AG04450 (cell line): ENCODE data around the gene OR2G6. TPM values are rescaled to one million over a fixed set of nuclear protein-coding genes. Genes with fewer than 3 reads are reported as not detected.
"Not testable (repeated sequence)": the region's sequence is repeated elsewhere in the genome, so short reads cannot be mapped to it uniquely, and the experiment has no call there.

Experiments
- CTCF ChIA-PET: fragments of 300-600, 350-600 bp; formaldehyde crosslinking; extraction: SDS; loops from one replicate; lab custom pipeline; 2022; ENCODE audit warnings: antibody characterized with exemption, inconsistent platforms; lab: Charles Lee
- POLR2A ChIA-PET: fragments of 350-600 bp; formaldehyde crosslinking; extraction: SDS; loops from one replicate; lab custom pipeline; 2021; ENCODE audit warnings: antibody characterized with exemption, inconsistent platforms; lab: Yijun Ruan, JAX
- DNase-seq: peaks from one replicate; pipeline ENCODE4 v3.0.0-alpha.2; 2011; ENCODE audit warnings: low read depth, low spot score
- H3K27ac ChIP-seq: one replicate; pipeline ENCODE4 v1.5.1; 2012; ENCODE audit warnings: low read depth, low read length, control low read depth
- H3K27me3 ChIP-seq: one replicate; pipeline ENCODE4 v1.6.0; 2012; ENCODE audit warnings: low read length; ENCODE audit not compliant: control insufficient read depth, insufficient read depth
- H3K4me3 ChIP-seq: 2 replicates; pipeline ENCODE4 v1.5.1; 2011; ENCODE audit warnings: mild to moderate bottlenecking, low read depth, low read length, control low read depth
- H3K9me3 ChIP-seq: 2 replicates; pipeline ENCODE4 v1.5.1; 2012; ENCODE audit warnings: low read length; ENCODE audit not compliant: control insufficient read depth, insufficient read depth
- polyA plus RNA-seq: library from polyadenylated mRNA; depleted of rRNA; stranded (reverse); fragments of >200 nt; gene quantifications from 2 replicates; pipeline ENCODE4 v1.2.3, GENCODE V29; 2011
- TF ChIP-seq, protein P1 (sequence below): IDR thresholded peaks from 2 replicates; pipeline ENCODE4 v1.5.1; 2011; ENCODE audit warnings: low read depth, low read length, control low read depth, inconsistent platforms

The OR2G6 gene
- polyA plus RNA-seq, 1 experiment = not detected

GRCh38 chr1:248510217-248510616, 2.3 kb downstream of the OR2G6 start:
- CTCF ChIA-PET, H3K27ac ChIP-seq, H3K4me3 ChIP-seq, H3K27me3 ChIP-seq, POLR2A ChIA-PET, DNase-seq, H3K9me3 ChIP-seq: not testable (repeated sequence)

- Histone ChIP-seq H3K9me3 (peaks cover 17% of the 10 kb centered on the region), H3K4me3 (no peak overlapping the region), H3K27ac (no peak overlapping the region), H3K27me3 (no peaks in the 10 kb centered on the region)
- TF ChIP-seq, protein P1, sequence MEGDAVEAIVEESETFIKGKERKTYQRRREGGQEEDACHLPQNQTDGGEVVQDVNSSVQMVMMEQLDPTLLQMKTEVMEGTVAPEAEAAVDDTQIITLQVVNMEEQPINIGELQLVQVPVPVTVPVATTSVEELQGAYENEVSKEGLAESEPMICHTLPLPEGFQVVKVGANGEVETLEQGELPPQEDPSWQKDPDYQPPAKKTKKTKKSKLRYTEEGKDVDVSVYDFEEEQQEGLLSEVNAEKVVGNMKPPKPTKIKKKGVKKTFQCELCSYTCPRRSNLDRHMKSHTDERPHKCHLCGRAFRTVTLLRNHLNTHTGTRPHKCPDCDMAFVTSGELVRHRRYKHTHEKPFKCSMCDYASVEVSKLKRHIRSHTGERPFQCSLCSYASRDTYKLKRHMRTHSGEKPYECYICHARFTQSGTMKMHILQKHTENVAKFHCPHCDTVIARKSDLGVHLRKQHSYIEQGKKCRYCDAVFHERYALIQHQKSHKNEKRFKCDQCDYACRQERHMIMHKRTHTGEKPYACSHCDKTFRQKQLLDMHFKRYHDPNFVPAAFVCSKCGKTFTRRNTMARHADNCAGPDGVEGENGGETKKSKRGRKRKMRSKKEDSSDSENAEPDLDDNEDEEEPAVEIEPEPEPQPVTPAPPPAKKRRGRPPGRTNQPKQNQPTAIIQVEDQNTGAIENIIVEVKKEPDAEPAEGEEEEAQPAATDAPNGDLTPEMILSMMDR = no peak
- POLR2A ChIA-PET = no interaction called here
- CTCF ChIA-PET = no interaction called here
- DNase-seq = no peak
Observed at GRCh38 chr1:248521856-248522255, 14.0 kb downstream of the OR2G6 start.

DNA sequence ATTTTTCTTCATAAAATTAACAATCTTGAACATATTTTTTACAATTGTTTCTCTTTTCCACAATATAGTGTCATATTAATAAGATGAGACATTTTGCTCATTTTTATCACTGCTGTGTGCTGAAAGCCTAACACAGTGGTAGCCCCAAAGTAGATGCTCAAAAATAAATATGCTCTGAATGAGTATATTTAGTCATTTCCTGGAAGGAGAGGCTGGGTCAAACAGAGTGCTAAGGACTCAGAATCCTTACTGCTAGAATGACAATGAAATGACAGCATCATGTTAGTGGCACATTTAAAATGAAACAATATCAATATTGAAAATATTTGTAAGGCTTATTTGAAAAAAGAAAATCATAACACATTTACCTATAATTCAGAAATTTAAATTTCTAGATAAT, 29.6 kb downstream of the OR2G6 start:
- CTCF ChIA-PET = not testable (repeated sequence)

GRCh38 chr1:248547383-248547782, 39.5 kb downstream of the OR2G6 start:
- H3K27ac ChIP-seq, POLR2A ChIA-PET, H3K4me3 ChIP-seq, DNase-seq, H3K27me3 ChIP-seq, CTCF ChIA-PET, H3K9me3 ChIP-seq: not testable (repeated sequence)

More for the DNA sequence above, 29.6 kb downstream of the OR2G6 start:
- H3K27ac ChIP-seq, H3K9me3 ChIP-seq, POLR2A ChIA-PET, H3K27me3 ChIP-seq, H3K4me3 ChIP-seq, DNase-seq: not testable (repeated sequence)

DNA sequence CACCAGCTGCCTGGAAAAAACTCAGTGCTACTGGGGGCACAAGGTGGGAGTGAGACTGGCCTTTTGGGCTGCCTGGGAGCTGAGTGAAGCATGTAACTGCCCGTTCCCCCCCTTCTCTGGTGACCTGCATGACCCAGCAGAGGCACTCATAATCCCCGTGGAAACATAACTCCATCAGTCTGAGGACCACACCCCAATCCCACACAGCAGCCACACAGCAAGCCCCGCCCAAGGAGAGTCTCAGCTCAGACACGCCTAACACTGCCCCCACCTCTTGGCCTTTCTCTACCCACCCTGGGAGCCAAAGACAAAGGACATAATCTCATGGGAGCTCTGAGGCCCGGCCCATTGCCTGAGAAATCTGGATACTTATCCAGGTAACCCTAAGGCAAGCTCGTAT, 43.2 kb downstream of the OR2G6 start:
- H3K4me3 ChIP-seq, H3K9me3 ChIP-seq, H3K27ac ChIP-seq, H3K27me3 ChIP-seq, POLR2A ChIA-PET, DNase-seq, CTCF ChIA-PET: not testable (repeated sequence)

DNA sequence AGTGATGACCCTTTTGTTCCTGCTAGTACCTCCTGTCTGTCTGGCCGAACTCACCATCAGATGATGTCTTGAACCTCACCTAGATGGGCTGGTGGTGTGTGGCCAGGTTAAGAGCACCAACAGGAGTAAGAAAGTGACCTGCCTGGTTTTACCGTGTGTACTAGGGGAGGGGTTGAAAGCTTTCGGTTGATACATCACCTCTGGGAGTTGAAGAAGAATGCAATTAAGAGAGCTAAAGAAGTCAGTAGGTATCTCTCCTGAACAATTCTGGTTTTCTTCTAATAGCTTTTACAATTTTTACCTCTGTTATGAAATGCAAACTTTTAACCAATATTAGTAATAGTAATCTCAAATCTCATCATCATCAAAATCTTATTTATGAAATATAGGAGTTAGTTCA, 54.8 kb downstream of the OR2G6 start, which contains the start of gene OR2T29:
OR2T29 (minus strand) TSS at position 101 of the 400 bp plus-strand sequence. CDS start 3,281 bp downstream, outside the sequence.
- CTCF ChIA-PET, H3K27ac ChIP-seq, H3K9me3 ChIP-seq, DNase-seq, H3K27me3 ChIP-seq, POLR2A ChIA-PET, H3K4me3 ChIP-seq: not testable (repeated sequence)

DNA sequence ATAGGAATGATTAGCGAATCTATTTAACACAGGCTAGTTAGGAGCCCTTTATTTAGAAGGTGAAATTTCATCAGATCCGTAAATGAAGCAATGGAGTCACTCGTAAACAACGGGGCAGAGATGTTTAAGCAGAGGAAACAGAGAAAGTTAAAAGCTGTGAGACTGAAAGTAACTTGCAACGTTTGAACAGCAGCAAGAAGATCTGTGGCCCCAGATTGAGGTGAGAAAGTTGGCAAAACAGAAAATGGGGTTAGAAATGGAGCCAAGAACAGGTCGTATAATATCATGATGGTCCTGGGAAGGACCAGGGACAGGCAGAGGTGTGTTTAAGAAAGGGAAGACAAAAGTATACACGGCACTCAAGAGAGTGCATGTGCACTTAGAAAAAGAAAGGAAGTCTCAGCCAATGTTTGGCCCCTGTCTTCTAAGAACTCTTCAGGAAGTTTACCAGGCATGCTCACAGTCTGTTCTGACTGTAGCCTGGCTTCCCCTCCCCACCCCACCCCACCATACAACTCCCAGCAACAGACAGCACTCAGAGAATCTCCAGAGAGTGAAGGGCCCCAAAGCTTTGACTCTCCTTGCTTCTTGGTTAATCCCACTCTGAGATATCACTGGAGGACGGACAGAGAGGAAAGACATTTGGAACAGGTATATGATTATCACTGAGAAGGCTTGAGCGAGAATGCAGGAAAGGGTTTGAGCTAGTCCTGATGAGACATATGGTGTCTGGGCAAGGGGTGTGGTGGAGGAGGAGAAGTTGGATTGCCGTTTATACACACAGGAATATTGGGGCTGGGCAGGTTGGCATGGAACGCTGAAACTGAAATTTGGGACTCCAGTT, 57.9 kb downstream of the OR2G6 start:
- POLR2A ChIA-PET, H3K27ac ChIP-seq, DNase-seq, H3K27me3 ChIP-seq, H3K9me3 ChIP-seq, H3K4me3 ChIP-seq, CTCF ChIA-PET: not testable (repeated sequence)

DNA sequence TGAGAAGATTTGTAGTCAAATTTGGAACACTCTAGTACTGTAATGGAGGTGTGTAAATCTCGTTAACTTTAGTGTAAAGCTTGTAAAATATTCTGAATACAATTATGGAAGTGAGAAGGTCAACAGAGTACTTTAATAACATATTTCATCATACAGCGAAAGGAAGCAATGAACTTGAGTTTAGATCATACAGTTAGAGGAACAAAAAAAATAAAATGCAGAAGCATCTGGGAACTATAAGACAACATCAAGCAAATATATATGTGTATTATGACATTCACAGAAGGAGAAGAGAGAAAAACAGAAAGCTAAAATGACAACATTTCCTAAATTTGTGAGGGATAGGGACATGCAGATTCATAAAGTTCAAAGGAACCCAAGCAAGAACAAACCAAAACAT, 61.2 kb downstream of the OR2G6 start:
- CTCF ChIA-PET, H3K4me3 ChIP-seq, H3K27me3 ChIP-seq, POLR2A ChIA-PET, H3K27ac ChIP-seq, DNase-seq, H3K9me3 ChIP-seq: not testable (repeated sequence)

GRCh38 chr1:248570811-248571210, 62.9 kb downstream of the OR2G6 start:
- POLR2A ChIA-PET, DNase-seq, H3K9me3 ChIP-seq, H3K27me3 ChIP-seq, H3K27ac ChIP-seq, CTCF ChIA-PET, H3K4me3 ChIP-seq: not testable (repeated sequence)

- H3K27ac ChIP-seq, CTCF ChIA-PET, POLR2A ChIA-PET: not testable (repeated sequence)
Observed at GRCh38 chr1:248572049-248572448, 64.2 kb downstream of the OR2G6 start.

DNA sequence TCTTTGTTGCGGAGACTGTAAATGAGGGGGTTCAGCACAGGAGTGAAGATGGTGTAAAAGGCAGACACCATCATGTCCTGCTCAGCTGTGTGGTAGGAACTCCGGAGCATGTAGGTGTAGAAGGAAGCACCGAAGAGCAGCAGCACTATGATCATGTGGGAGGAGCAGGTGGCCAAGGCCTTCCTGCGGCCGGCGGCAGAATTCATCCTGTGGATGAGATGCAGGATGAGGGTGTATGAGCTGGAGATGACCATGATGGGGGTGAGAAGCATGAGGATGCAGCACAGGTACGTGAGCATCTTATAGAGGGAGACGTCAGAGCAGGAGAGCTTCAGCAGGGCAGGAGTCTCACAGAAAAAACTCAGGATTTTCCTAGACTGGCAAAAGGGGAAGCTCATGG, 66.0 kb downstream of the OR2G6 start:
- H3K27me3 ChIP-seq, POLR2A ChIA-PET, H3K4me3 ChIP-seq, CTCF ChIA-PET, H3K9me3 ChIP-seq, DNase-seq, H3K27ac ChIP-seq: not testable (repeated sequence)

More at GRCh38 chr1:248572049-248572448, 64.2 kb downstream of the OR2G6 start:
- H3K27me3 ChIP-seq, DNase-seq, H3K9me3 ChIP-seq, H3K4me3 ChIP-seq: not testable (repeated sequence)
